HepG2 (cell line): ENCODE results near the gene KCNE2. TPM values are rescaled to one million over a fixed set of nuclear protein-coding genes. Genes with fewer than 3 reads are reported as not detected.

Source experiments
- FLYWCH1 ChIP-seq: sonication (generic); formaldehyde crosslinking; IDR thresholded peaks from 2 replicates; pipeline ENCODE4 v1.8.1; 2023; ENCODE audit warnings: mild to moderate bottlenecking, missing genetic modification reagents
- HIVEP1 ChIP-seq: sonication (generic); formaldehyde crosslinking; IDR thresholded peaks from 2 replicates; pipeline ENCODE4 v1.4.0; 2020; ENCODE audit warnings: mild to moderate bottlenecking, missing genetic modification reagents
- HNF4A ChIP-seq: sonication (generic); formaldehyde crosslinking; IDR thresholded peaks from 2 replicates; pipeline ENCODE4 v1.4.0; 2020; ENCODE audit warnings: missing genetic modification reagents
- IRF2 ChIP-seq: IDR thresholded peaks from 2 replicates; pipeline ENCODE4 v1.6.1; 2018; ENCODE audit warnings: missing genetic modification reagents, missing compliant biosample characterization
- ISX ChIP-seq: sonication (generic); formaldehyde crosslinking; conservative IDR thresholded peaks from 2 replicates; pipeline ENCODE4 v1.5.0; 2020; ENCODE audit warnings: missing genetic modification reagents
- KLF6 ChIP-seq: IDR thresholded peaks from 2 replicates; pipeline ENCODE4 v1.8.0; 2016; ENCODE audit warnings: missing biosample characterization, missing genetic modification reagents
- LCORL ChIP-seq, 2 experiments: fragments of 450-650 bp in 1 of 2; sonication (generic) in 1 of 2; formaldehyde crosslinking in 1 of 2; IDR thresholded peaks; 2 replicates each; pipeline versions ENCODE4 v1.5.0 to v1.6.1; 2017 to 2020; ENCODE audit warnings: antibody characterized with exemption in 1 of 2, missing genetic modification reagents in 1 of 2
- MED13 ChIP-seq: sonication (generic); formaldehyde crosslinking; IDR thresholded peaks from 2 replicates; pipeline ENCODE4 v1.5.0; 2020; ENCODE audit warnings: missing genetic modification reagents
- NFYB ChIP-seq: sonication (generic); formaldehyde crosslinking; IDR thresholded peaks from 2 replicates; pipeline ENCODE4 v1.4.0; 2020; ENCODE audit warnings: missing genetic modification reagents
- PHF20 ChIP-seq: sonication (generic); formaldehyde crosslinking; IDR thresholded peaks from 2 replicates; pipeline ENCODE4 v1.5.0; 2020; ENCODE audit warnings: mild to moderate bottlenecking, missing genetic modification reagents
- POGK ChIP-seq: sonication (generic); formaldehyde crosslinking; conservative IDR thresholded peaks from 2 replicates; pipeline ENCODE4 v1.8.0; 2022; ENCODE audit warnings: mild to moderate bottlenecking, moderate library complexity, missing genetic modification reagents
- REPIN1 ChIP-seq: sonication (generic); formaldehyde crosslinking; IDR thresholded peaks from 2 replicates; pipeline ENCODE4 v1.8.0; 2022; ENCODE audit warnings: missing genetic modification reagents, low read depth, mild to moderate bottlenecking, borderline replicate concordance
- TBL1XR1 ChIP-seq: fragments of 150-350 bp; IDR thresholded peaks from 2 replicates; pipeline ENCODE4 v1.6.1; 2014; ENCODE audit warnings: borderline replicate concordance, low read length; ENCODE audit not compliant: partially characterized antibody
- ZEB1 ChIP-seq: IDR thresholded peaks from 2 replicates; pipeline ENCODE4 v1.6.1; 2012; ENCODE audit warnings: mild to moderate bottlenecking, low read depth, inconsistent platforms; ENCODE audit not compliant: insufficient replicate concordance
- ZFP62 ChIP-seq: sonication (generic); formaldehyde crosslinking; IDR thresholded peaks from 2 replicates; pipeline ENCODE4 v1.4.0; 2020; ENCODE audit warnings: missing genetic modification reagents
- ZNF367 ChIP-seq: sonication (generic); formaldehyde crosslinking; IDR thresholded peaks from 2 replicates; pipeline ENCODE4 v1.4.0; 2020; ENCODE audit warnings: missing genetic modification reagents, borderline replicate concordance
- ZNF761 ChIP-seq: sonication (generic); formaldehyde crosslinking; conservative IDR thresholded peaks from 2 replicates; pipeline ENCODE4 v1.4.0; 2020; ENCODE audit warnings: mild to moderate bottlenecking, missing genetic modification reagents
- ZNF83 ChIP-seq: sonication (generic); formaldehyde crosslinking; IDR thresholded peaks from 2 replicates; pipeline ENCODE4 v1.4.0; 2020; ENCODE audit warnings: missing genetic modification reagents, mild to moderate bottlenecking, borderline replicate concordance
- polyA plus RNA-seq, 8 experiments: library from polyadenylated mRNA; depleted of rRNA in 3 of 8; stranded (reverse) in 7 of 8; unstranded in 1 of 8; fragments of >200 nt; fragmentation: Illumina TruSeq in 4 of 8; extraction: Trizol in 4 of 8; gene quantifications; 2 replicates each; pipeline versions ENCODE4 v1.2.1 to v1.2.3, GENCODE V29; 2011 to 2016; ENCODE audit warnings: low read depth in 4 of 8, missing spikeins in 1 of 8, mixed read lengths in 1 of 8; ENCODE audit not compliant: insufficient read depth in 1 of 8
- total RNA-seq, 5 experiments: library from RNA; depleted of rRNA; stranded (reverse); fragments of >200 nt; fragmentation: Illumina TruSeq; extraction: Trizol; gene quantifications; 2 replicates each; pipeline ENCODE4 v1.2.3, GENCODE V29; 2016; ENCODE audit warnings: low read depth in 1 of 5
- TF ChIP-seq, protein P1 (sequence below), 2 experiments: fragments of 450-650 bp in 1 of 2; sonication (generic) in 1 of 2; formaldehyde crosslinking in 1 of 2; IDR thresholded peaks; 2 replicates each; pipeline versions ENCODE4 v1.6.1 to v1.8.0; 2016 to 2022; ENCODE audit warnings: antibody characterized with exemption in 1 of 2, mild to moderate bottlenecking in 1 of 2, missing genetic modification reagents in 1 of 2

Gene KCNE2
- total and polyA plus RNA-seq, 2 of the 13 experiments (the other 11 are each of a cell fraction or from before 2014, with no cell fraction given), result not detected

DNA sequence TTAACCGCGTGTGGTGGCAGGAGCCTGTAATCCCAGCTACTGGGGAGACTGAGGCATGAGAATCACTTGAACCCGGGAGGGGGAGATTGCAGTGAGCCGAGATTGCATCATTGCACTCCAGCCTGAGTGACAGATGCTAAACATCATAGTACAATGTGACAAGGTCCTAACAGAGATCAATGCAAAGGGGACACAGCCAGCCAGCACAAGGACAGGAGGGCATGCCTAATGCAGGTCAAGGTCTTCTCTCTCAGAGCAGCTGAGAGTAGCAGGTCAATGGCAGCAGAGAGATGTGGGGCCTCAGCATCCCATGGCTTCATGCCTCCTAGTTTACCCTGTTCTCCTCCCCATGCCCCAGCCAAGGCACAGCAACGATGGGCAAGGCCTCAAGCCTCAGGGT is 8.5 kb downstream of the KCNE2 start (continued):
- TF ChIP-seq, protein P1, sequence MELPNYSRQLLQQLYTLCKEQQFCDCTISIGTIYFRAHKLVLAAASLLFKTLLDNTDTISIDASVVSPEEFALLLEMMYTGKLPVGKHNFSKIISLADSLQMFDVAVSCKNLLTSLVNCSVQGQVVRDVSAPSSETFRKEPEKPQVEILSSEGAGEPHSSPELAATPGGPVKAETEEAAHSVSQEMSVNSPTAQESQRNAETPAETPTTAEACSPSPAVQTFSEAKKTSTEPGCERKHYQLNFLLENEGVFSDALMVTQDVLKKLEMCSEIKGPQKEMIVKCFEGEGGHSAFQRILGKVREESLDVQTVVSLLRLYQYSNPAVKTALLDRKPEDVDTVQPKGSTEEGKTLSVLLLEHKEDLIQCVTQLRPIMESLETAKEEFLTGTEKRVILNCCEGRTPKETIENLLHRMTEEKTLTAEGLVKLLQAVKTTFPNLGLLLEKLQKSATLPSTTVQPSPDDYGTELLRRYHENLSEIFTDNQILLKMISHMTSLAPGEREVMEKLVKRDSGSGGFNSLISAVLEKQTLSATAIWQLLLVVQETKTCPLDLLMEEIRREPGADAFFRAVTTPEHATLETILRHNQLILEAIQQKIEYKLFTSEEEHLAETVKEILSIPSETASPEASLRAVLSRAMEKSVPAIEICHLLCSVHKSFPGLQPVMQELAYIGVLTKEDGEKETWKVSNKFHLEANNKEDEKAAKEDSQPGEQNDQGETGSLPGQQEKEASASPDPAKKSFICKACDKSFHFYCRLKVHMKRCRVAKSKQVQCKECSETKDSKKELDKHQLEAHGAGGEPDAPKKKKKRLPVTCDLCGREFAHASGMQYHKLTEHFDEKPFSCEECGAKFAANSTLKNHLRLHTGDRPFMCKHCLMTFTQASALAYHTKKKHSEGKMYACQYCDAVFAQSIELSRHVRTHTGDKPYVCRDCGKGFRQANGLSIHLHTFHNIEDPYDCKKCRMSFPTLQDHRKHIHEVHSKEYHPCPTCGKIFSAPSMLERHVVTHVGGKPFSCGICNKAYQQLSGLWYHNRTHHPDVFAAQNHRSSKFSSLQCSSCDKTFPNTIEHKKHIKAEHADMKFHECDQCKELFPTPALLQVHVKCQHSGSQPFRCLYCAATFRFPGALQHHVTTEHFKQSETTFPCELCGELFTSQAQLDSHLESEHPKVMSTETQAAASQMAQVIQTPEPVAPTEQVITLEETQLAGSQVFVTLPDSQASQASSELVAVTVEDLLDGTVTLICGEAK (IDR thresholded peaks at IDR 0.05), result no peak
- TF ChIP-seq, protein P1 (CRISPR knock-in tag; IDR thresholded peaks at IDR 0.05), result peak; percentile 55; the same call in 1 of the 2 replicates
- TF ChIP-seq IRF2 (CRISPR knock-in tag) (peak; percentile 65; the same call in 1 of the 2 replicates), LCORL (IDR thresholded peaks at IDR 0.05) (no peak), LCORL (CRISPR knock-in tag; IDR thresholded peaks at IDR 0.05) (peak; percentile 83), HIVEP1 (CRISPR knock-in tag) (0 out of 2 replicates have a peak, but pooled peaks have one; percentile 43), ISX (CRISPR knock-in tag) (no peak), HNF4A (CRISPR knock-in tag) (peak; percentile 98), TBL1XR1 (peak; percentile 66), KLF6 (CRISPR knock-in tag) (no peak), NFYB (CRISPR knock-in tag) (no peak), PHF20 (CRISPR knock-in tag) (no peak), ZNF367 (CRISPR knock-in tag) (no peak), ZEB1 (no peak), ZNF761 (0 out of 2 replicates have a peak, but pooled peaks have one; percentile 51), FLYWCH1 (CRISPR knock-in tag) (no peak), REPIN1 (CRISPR knock-in tag) (peak; percentile 36; the same call in 1 of the 2 replicates), MED13 (no peak), ZNF83 (no peak), POGK (CRISPR knock-in tag) (peak; percentile 85), ZFP62 (CRISPR knock-in tag) (no peak)
